Measurements from ENCODE around the gene IL1R2.

GRCh38 chr2:101998896-101999789 is 7.4 kb downstream of the IL1R2 start:
- no peak for TF ChIP-seq POU2F2 (IDR thresholded peaks at IDR 0.05; ENCODE audit: low read depth, low read length)
- TF ChIP-seq TAF1 (IDR thresholded peaks at IDR 0.05; ENCODE audit: low read depth, low read length): no peak
- no peak for TF ChIP-seq POLR2AphosphoS5 (IDR thresholded peaks at IDR 0.05; ENCODE audit: low read depth, low read length)
- no peak for TF ChIP-seq POLR2A (IDR thresholded peaks at IDR 0.05; ENCODE audit: low read depth, low read length)
- no peak for TF ChIP-seq PAX5 (IDR thresholded peaks at IDR 0.05; ENCODE audit: insufficient read depth, low read length, severe bottlenecking)
